Measurements from ENCODE around the gene CDH4. TPM values are rescaled to one million over a fixed set of nuclear protein-coding genes. Genes with fewer than 3 reads are reported as not detected.

CDH4 gene
- total RNA-seq, 2 experiments from 2014 or later, result 0.11 to 0.18 TPM

GRCh38 chr20:61573415-61574305 is 321.6 kb downstream of the CDH4 start:
- no peak for ATAC-seq
- no peak for TF ChIP-seq CTCF (IDR thresholded peaks at IDR 0.05)
- no peaks in the 10 kb centered on the region for H3K9me3 Mint-ChIP-seq

DNA sequence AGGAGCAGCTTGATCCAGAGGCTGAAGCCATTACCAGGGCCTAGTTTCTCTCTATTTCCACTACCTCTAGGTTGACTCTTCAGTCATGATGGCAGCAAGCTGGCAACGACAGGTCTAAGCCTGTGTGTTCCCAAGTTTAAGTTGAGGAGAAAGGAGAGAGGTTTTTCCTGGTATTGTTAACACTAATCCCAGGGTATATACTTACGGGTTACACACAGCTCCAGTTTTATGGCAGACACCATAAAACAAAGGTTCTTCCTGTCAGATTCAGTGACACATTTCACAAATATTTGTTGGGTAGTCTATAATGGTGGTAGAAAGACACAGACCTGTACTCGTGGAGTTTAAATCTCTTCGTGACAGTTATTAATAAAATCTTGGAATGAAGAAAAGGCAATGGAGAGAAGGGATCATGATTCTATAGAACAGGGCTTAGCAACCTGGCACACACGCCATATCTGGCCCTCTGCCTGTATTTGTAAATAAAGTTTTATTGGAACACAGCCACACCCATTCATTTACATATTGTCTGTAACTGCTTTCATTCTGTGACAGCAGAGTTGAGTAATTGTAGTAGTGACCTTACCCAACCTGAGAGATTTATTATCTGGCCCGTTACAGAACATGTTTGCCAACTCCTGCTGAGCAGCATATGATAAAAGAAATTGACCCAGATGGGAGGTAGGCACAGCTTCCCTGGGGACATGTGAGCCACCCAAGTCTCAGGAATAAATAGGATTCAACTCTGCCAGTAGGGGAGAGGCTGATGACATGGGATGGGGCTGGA is 323.3 kb downstream of the CDH4 start:
- no peak for TF ChIP-seq CTCF (IDR thresholded peaks at IDR 0.05)

More at GRCh38 chr20:61573415-61574305, 321.6 kb downstream of the CDH4 start:
- Mint-ChIP-seq H3K27ac (no peak overlapping the region), H3K36me3 (ENCODE audit: low read depth) (no peaks in the 10 kb centered on the region), H3K4me3 (no peak overlapping the region), H3K4me1 (ENCODE audit: low read depth) (no peaks in the 10 kb centered on the region), H3K27me3 (no peaks in the 10 kb centered on the region)
- ChIA-PET POLR2A (interaction anchor here (0.6 kb wide), 1 partner anchor 206 kb away, joined by 3 read pairs; no protein-coding TSS in a partner anchor), CTCF (no interaction called here)
- no peak for DNase-seq
- intact Hi-C loops (cut with micrococcal nuclease), result no loop called here

DNA sequence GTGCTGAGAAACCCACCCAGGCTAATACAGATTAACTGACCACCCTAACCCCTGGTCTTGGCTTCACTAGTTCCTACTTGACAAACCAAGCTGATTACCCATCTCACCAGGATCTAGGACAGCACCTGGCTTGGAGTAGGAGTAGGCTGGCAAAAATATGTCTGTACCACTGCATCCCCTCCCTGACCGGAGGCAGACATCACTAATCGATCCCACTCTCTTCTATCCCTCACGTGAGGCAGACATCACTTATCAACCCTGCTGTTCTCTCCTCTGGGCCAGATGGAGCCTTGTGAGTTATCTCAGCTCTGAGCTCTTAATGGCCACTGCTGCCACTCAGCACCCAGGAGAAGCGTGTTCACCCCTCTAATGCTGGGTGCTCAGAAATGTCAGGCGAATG is 324.3 kb downstream of the CDH4 start:
- CTCF ChIA-PET, result no interaction called here
- Mint-ChIP-seq H3K27ac (no peak overlapping the region), H3K27me3 (no peaks in the 10 kb centered on the region), H3K36me3 (ENCODE audit: low read depth) (no peaks in the 10 kb centered on the region), H3K4me3 (no peak overlapping the region), H3K9me3 (no peaks in the 10 kb centered on the region), H3K4me1 (ENCODE audit: low read depth) (no peaks in the 10 kb centered on the region)
- POLR2A ChIA-PET, result no interaction called here
- intact Hi-C loops (cut with micrococcal nuclease), result no loop called here
- DNase-seq (no peak), ATAC-seq (no peak)
- TF ChIP-seq CTCF (IDR thresholded peaks at IDR 0.05), result no peak

More for the DNA sequence above, 323.3 kb downstream of the CDH4 start:
- ChIA-PET CTCF (no interaction called here), POLR2A (no interaction called here)
- DNase-seq (no peak), ATAC-seq (no peak)
- no peaks in the 10 kb centered on the region for H3K27me3 Mint-ChIP-seq
- H3K36me3 Mint-ChIP-seq (ENCODE audit: low read depth), result no peaks in the 10 kb centered on the region
- no peaks in the 10 kb centered on the region for H3K9me3 Mint-ChIP-seq
- no peak overlapping the region for H3K4me3 Mint-ChIP-seq
- no peak overlapping the region for H3K27ac Mint-ChIP-seq
- no peaks in the 10 kb centered on the region for H3K4me1 Mint-ChIP-seq (ENCODE audit: low read depth)
- intact Hi-C loops (cut with micrococcal nuclease), result no loop called here

DNA sequence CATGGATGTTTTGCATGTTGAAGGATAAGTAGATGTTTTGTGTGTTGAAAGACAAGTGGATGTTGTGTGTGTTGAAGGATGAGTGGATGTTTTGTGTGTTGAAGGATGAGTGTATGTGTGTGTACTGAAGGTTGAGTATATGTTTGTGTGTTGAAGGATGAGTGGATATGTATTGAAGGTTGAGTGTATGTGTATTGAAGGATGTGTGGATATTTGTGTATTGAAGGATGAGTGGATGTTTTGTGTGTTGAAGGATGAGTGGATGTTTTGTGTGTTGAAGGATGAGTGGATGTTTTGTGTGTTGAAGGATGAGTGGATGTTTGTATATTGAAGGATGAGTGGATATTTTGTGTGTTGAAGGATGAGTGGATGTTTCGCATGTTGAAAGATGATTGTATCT is 325.0 kb downstream of the CDH4 start:
- CTCF ChIA-PET, result no interaction called here
- TF ChIP-seq CTCF (IDR thresholded peaks at IDR 0.05), result no peak
- POLR2A ChIA-PET, result no interaction called here
- Mint-ChIP-seq H3K27ac (no peak overlapping the region), H3K9me3 (no peaks in the 10 kb centered on the region), H3K36me3 (ENCODE audit: low read depth) (no peaks in the 10 kb centered on the region), H3K4me3 (no peak overlapping the region), H3K4me1 (ENCODE audit: low read depth) (no peaks in the 10 kb centered on the region), H3K27me3 (no peaks in the 10 kb centered on the region)
- ATAC-seq (no peak), DNase-seq (no peak)
- intact Hi-C loops (cut with micrococcal nuclease), result no loop called here

GRCh38 chr20:61579908-61580307 is 327.8 kb downstream of the CDH4 start:
- Mint-ChIP-seq H3K27me3 (peaks cover 1% of the 10 kb centered on the region), H3K4me3 (no peak overlapping the region), H3K27ac (no peak overlapping the region), H3K9me3 (no peaks in the 10 kb centered on the region), H3K36me3 (ENCODE audit: low read depth) (no peaks in the 10 kb centered on the region), H3K4me1 (ENCODE audit: low read depth) (no peaks in the 10 kb centered on the region)
- no peak for TF ChIP-seq CTCF (IDR thresholded peaks at IDR 0.05)
- ATAC-seq (no peak), DNase-seq (no peak)
- intact Hi-C loops (cut with micrococcal nuclease), result no loop called here
- CTCF ChIA-PET, result no interaction called here
- POLR2A ChIA-PET, result no interaction called here
